Memory B cell (primary cell): Measurements from ENCODE around the gene GPRASP3.
"Not testable (repeated sequence)": the region's sequence is repeated elsewhere in the genome, so short reads cannot be mapped to it uniquely, and the experiment has no call there.

Source experiments
- ATAC-seq: fragments of 150-1000 bp; cut with Tn5 transposase; 2 replicates; pipeline ENCODE4 v1.10.0; 2021; ENCODE audit warnings: low read depth, mild to moderate bottlenecking, moderate library complexity
- DNase-seq, 2 donors: peaks; one replicate each; pipeline ENCODE4 v3.0.0; 2022; ENCODE audit warnings: low spot score in 2 of 2
- H3K27ac Mint-ChIP-seq: one replicate; pipeline ENCODE4 v1.8.0; 2022; ENCODE audit warnings: mild to moderate bottlenecking, moderate library complexity, mixed read lengths
- H3K27me3 Mint-ChIP-seq: one replicate; pipeline ENCODE4 v1.8.0; 2022; ENCODE audit warnings: mixed read lengths
- H3K36me3 Mint-ChIP-seq: one replicate; pipeline ENCODE4 v1.8.0; 2022; ENCODE audit warnings: mild to moderate bottlenecking, mixed read lengths
- H3K4me1 Mint-ChIP-seq: one replicate; pipeline ENCODE4 v1.8.0; 2022; ENCODE audit warnings: mixed read lengths
- H3K4me3 Mint-ChIP-seq: one replicate; pipeline ENCODE4 v1.8.0; 2022; ENCODE audit warnings: mild to moderate bottlenecking, moderate library complexity, mixed read lengths
- H3K9me3 Mint-ChIP-seq: one replicate; pipeline ENCODE4 v1.8.0; 2022; ENCODE audit warnings: mixed read lengths

GPRASP3 gene

GRCh38 chrX:102720237-102721168 lies at the start of gene GPRASP3:
Gene GPRASP3 (plus strand): TSS chrX:102720743. CDS start chrX:102748996, 28,253 bp downstream.
- Mint-ChIP-seq H3K36me3 (no peaks in the 10 kb centered on the region), H3K9me3 (no peaks in the 10 kb centered on the region), H3K4me1 (peaks cover 6% of the 10 kb centered on the region), H3K27ac (peak within 1 kb of the TSS; percentile 66), H3K27me3 (no peaks in the 10 kb centered on the region), H3K4me3 (peak within 1 kb of the TSS; percentile 88)
- DNase-seq = peak in 1 of 2 donors; percentile 21
- ATAC-seq = peak; percentile 98

- ATAC-seq (no peak), DNase-seq (no peak)
- peaks cover 7% of the 10 kb centered on the region for H3K9me3 Mint-ChIP-seq
- H3K36me3 Mint-ChIP-seq = peaks cover 14% of the 10 kb centered on the region
- no peak overlapping the region for H3K27ac Mint-ChIP-seq
- no peak overlapping the region for H3K4me3 Mint-ChIP-seq
- H3K4me1 Mint-ChIP-seq = peaks cover 10% of the 10 kb centered on the region
- no peaks in the 10 kb centered on the region for H3K27me3 Mint-ChIP-seq
Measured at GRCh38 chrX:102672856-102673255, 47.7 kb upstream of the GPRASP3 start.

GRCh38 chrX:102677479-102677878 lies 43.1 kb upstream of the GPRASP3 start:
- not testable (repeated sequence) for H3K27me3 Mint-ChIP-seq, ATAC-seq, H3K9me3 Mint-ChIP-seq, H3K4me1 Mint-ChIP-seq, H3K27ac Mint-ChIP-seq, H3K4me3 Mint-ChIP-seq, DNase-seq
- H3K36me3 Mint-ChIP-seq = peaks cover 22% of the 10 kb centered on the region

GRCh38 chrX:102684772-102685520 lies 35.6 kb upstream of the GPRASP3 start:
- ATAC-seq (no peak), DNase-seq (no peak)
- H3K36me3 Mint-ChIP-seq = peaks cover 25% of the 10 kb centered on the region
- no peak overlapping the region for H3K27ac Mint-ChIP-seq
- H3K4me1 Mint-ChIP-seq = peaks cover 3% of the 10 kb centered on the region
- H3K9me3 Mint-ChIP-seq = peaks cover 7% of the 10 kb centered on the region
- no peak overlapping the region for H3K4me3 Mint-ChIP-seq
- no peaks in the 10 kb centered on the region for H3K27me3 Mint-ChIP-seq

GRCh38 chrX:102694749-102695148 lies 25.8 kb upstream of the GPRASP3 start:
- H3K4me3 Mint-ChIP-seq = no peak overlapping the region
- no peaks in the 10 kb centered on the region for H3K4me1 Mint-ChIP-seq
- H3K36me3 Mint-ChIP-seq = peaks cover 18% of the 10 kb centered on the region
- H3K27ac Mint-ChIP-seq = no peak overlapping the region
- ATAC-seq (no peak), DNase-seq (no peak)
- H3K27me3 Mint-ChIP-seq = peaks cover 2% of the 10 kb centered on the region
- H3K9me3 Mint-ChIP-seq = peaks cover 1% of the 10 kb centered on the region

- Mint-ChIP-seq H3K27me3 (peaks cover 2% of the 10 kb centered on the region), H3K27ac (no peak overlapping the region), H3K4me1 (no peaks in the 10 kb centered on the region), H3K4me3 (no peak overlapping the region), H3K9me3 (no peaks in the 10 kb centered on the region), H3K36me3 (peaks cover 12% of the 10 kb centered on the region)
- DNase-seq (no peak), ATAC-seq (no peak)
Measured at GRCh38 chrX:102696306-102696705, 24.2 kb upstream of the GPRASP3 start.

GRCh38 chrX:102697494-102697893 lies 23.0 kb upstream of the GPRASP3 start:
- H3K36me3 Mint-ChIP-seq = peaks cover 12% of the 10 kb centered on the region
- H3K4me1 Mint-ChIP-seq = no peaks in the 10 kb centered on the region
- DNase-seq = no peak
- no peak overlapping the region for H3K4me3 Mint-ChIP-seq
- peaks cover 2% of the 10 kb centered on the region for H3K27me3 Mint-ChIP-seq
- H3K27ac Mint-ChIP-seq = no peak overlapping the region
- no peak for ATAC-seq
- H3K9me3 Mint-ChIP-seq = no peaks in the 10 kb centered on the region

GRCh38 chrX:102708900-102709299 lies 11.6 kb upstream of the GPRASP3 start:
- ATAC-seq = no peak

GRCh38 chrX:102711872-102712215 lies 8.7 kb upstream of the GPRASP3 start:
- peaks cover 4% of the 10 kb centered on the region for H3K4me1 Mint-ChIP-seq
- ATAC-seq (no peak), DNase-seq (no peak)
- H3K27ac Mint-ChIP-seq = no peak overlapping the region
- H3K9me3 Mint-ChIP-seq = no peaks in the 10 kb centered on the region
- peaks cover 2% of the 10 kb centered on the region for H3K36me3 Mint-ChIP-seq
- peak overlapping the region; percentile 80 for H3K4me3 Mint-ChIP-seq
- H3K27me3 Mint-ChIP-seq = peaks cover 11% of the 10 kb centered on the region

More at GRCh38 chrX:102708900-102709299, 11.6 kb upstream of the GPRASP3 start:
- no peaks in the 10 kb centered on the region for H3K9me3 Mint-ChIP-seq
- no peak for DNase-seq
- H3K4me1 Mint-ChIP-seq = peaks cover 4% of the 10 kb centered on the region
- H3K36me3 Mint-ChIP-seq = peaks cover 2% of the 10 kb centered on the region
- H3K27me3 Mint-ChIP-seq = peaks cover 13% of the 10 kb centered on the region
- no peak overlapping the region for H3K27ac Mint-ChIP-seq
- no peak overlapping the region for H3K4me3 Mint-ChIP-seq

- peaks cover 11% of the 10 kb centered on the region for H3K27me3 Mint-ChIP-seq
- ATAC-seq = no peak
- peak in 1 of 2 donors; percentile 1 for DNase-seq
- no peak within 1 kb of the TSS for H3K27ac Mint-ChIP-seq
- H3K4me3 Mint-ChIP-seq = peak within 1 kb of the TSS; percentile 80
- peaks cover 4% of the 10 kb centered on the region for H3K4me1 Mint-ChIP-seq
- H3K36me3 Mint-ChIP-seq = peaks cover 2% of the 10 kb centered on the region
- no peaks in the 10 kb centered on the region for H3K9me3 Mint-ChIP-seq
Measured at GRCh38 chrX:102712216-102712966, 8.2 kb upstream of the GPRASP3 start, which contains the start of gene GPRASP2. Gene GPRASP2 (plus strand): TSS chrX:102712448. CDS start chrX:102714870, 2,422 bp downstream.

- Mint-ChIP-seq H3K27ac (no peak overlapping the region), H3K4me1 (peaks cover 4% of the 10 kb centered on the region), H3K27me3 (peaks cover 11% of the 10 kb centered on the region), H3K4me3 (peak overlapping the region; percentile 59), H3K36me3 (peaks cover 2% of the 10 kb centered on the region), H3K9me3 (no peaks in the 10 kb centered on the region)
- DNase-seq (no peak), ATAC-seq (no peak)
Measured at GRCh38 chrX:102712981-102713625, 7.4 kb upstream of the GPRASP3 start.

GRCh38 chrX:102714994-102715393 lies 5.5 kb upstream of the GPRASP3 start:
- no peak for DNase-seq
- peaks cover 4% of the 10 kb centered on the region for H3K4me1 Mint-ChIP-seq
- no peak overlapping the region for H3K4me3 Mint-ChIP-seq
- no peak overlapping the region for H3K27ac Mint-ChIP-seq
- H3K27me3 Mint-ChIP-seq = peaks cover 11% of the 10 kb centered on the region
- H3K36me3 Mint-ChIP-seq = peaks cover 2% of the 10 kb centered on the region
- no peaks in the 10 kb centered on the region for H3K9me3 Mint-ChIP-seq
- no peak for ATAC-seq

GRCh38 chrX:102715967-102716366 lies 4.6 kb upstream of the GPRASP3 start:
- ATAC-seq (no peak), DNase-seq (no peak)
- Mint-ChIP-seq H3K9me3 (no peaks in the 10 kb centered on the region), H3K4me1 (peaks cover 10% of the 10 kb centered on the region), H3K27ac (no peak overlapping the region), H3K4me3 (no peak overlapping the region), H3K36me3 (no peaks in the 10 kb centered on the region), H3K27me3 (peaks cover 7% of the 10 kb centered on the region)
